Anterior cingulate cortex (tissue), 58 donors: ENCODE results near the gene SEC16A.

Experiments
- DNase-seq, 58 donors: peaks; one replicate each; lab custom pipeline; 2025; lab: John Stamatoyannopoulos, UW

The SEC16A gene

DNA sequence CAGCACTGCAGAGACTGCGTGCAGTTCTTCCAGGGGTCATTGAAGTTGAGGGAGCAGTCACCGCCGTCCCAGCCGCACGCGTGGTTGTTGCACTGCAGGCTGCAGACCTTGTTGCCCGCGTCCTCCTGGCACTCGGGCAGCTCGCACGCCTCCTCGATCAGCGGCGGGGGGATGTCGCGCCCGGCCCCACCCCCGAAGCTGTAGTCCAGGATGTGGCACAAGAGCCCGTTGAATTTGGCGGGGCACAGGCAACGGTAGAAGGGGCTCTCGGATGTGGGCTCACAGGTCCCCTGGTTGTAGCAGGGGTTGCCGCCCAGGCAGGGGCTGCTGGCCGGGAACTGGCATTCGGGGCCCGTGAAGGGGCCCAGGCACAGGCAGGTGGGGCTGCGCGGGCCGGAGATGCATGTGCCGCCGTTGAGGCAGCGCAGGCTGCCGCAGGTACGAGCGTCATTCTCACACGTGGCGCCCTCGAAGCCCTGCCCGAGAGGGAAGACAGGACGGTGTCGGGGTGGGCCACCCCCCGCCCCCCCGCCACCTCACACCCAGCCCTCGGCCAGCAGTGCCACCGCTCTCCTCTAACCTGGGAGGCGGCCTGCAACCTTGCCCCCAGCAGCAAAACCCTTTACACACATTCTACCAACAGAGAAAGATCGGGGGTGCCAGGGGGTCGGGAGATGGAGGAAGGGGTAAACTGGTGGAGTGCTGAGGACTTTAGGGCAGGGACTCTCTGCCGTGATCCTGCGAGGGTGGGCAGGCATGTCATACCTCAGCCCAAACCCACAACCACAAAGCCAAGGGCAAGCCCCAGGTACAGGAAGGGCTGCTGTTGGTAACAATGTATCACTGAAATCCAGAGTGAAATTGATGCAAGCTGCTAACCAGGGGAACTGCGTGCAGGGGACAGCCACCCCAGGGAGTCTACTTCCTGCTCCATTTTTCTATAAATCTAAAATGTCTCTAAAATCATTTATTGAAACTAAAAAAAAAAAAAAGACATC is 22.9 kb upstream of the SEC16A start:
- no peak for DNase-seq

DNA sequence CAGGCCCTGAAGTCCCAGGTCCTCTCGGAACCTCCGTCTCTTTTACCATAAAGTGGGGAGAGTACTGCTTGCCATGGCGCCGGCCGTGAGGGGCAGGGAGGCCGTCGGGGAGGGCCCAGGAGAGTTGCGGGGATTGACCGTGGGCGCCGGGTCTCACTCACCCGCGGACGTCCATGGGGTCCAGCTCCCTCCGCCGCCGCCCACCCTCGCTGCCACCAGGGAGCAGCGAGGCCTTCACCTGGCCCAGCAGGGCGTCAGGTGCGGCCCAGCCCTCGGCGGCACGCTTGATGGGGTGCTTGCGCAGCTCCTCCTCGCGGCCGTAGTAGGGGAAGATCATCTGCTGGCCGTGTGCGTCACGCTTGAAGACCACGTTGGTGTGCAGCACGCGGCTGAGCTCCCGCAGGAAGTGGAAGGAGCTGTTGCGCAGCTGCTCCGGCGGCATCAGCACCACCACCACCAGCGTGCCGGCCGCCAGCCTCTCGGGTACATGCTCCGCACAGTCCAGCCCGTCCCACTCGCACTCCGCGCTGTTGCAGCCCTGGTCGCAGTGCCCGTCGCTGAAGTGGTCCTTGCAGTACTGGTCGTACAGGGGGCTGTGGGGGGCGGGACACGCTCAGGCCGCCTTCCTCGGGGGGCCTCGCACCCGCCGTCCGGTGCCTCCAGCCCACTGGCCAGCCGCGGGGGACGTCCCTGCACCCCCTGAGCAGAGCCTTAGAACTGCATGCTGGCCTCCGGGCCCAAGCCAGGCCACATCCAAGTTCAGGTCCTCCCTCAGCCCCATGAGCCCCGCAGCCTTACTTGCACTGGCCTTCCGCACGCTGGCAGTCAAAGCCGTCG is 21.9 kb upstream of the SEC16A start:
- no peak for DNase-seq

DNA sequence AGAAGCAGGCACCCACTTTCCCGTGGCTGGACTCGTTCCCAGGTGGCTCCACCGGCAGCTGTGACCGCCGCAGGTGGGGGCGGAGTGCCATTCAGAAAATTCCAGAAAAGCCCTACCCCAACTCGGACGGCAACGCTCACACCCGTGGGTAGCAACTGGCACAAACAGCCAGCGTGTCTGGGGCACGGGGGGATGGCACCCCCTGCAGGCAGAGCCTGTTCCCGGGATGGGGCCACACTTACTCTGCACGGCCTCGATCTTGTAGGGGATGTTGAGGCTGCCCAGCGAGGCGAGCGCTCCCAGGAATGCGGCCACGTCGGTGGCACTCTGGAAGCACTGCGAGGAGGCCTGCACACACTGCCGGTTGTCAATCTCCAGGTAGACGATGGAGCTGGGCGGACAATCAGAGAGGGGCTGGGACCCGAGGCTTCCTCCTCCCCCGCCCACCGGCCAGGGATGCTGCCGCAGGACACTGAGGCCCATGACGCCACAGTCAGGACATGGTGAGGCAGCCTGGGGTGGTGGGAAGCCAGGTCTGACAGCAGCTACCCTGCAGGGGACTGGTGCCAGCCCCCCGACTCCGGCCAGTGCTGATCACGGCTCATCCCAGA is 20.2 kb upstream of the SEC16A start:
- DNase-seq, result no peak

DNA sequence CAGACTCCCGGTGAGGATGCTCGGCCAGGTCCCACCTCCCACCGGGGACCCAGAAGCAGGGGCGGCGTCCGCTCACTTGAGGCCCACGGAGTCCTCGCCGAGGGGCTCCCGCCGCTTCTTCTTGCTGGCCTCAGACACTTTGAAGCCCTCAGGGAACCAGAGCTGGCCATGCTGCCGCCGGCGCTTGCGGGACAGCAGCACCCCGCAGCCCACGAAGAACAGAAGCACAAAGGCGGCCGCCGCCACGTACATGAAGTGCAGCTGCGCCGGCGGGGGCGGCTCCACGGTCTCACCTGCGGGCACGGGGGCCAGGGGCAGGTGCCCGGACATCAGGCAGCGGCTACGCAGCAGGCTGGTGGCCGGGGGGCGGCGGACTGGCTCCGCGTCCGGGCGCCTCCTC is 19.4 kb upstream of the SEC16A start:
- DNase-seq, result no peak

DNA sequence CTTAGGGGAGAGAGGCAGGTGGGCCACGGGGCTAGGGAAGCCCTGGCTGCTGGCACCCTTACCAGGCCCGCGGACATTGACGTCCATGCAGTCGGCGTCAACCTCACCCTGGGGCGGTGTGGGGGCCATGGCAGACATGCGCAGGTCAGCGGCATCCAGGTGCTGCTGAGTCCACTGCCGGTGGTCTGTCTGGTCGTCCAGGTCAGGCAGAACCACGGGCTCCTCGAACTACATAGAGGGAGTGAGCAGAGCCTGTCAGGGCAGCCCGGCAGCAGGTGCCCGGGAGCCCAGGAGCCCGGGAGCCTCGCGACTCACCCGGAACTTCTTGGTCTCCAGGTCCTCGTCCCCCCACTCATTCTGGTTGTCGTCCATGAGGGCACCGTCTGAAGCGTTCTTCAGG is 18.8 kb upstream of the SEC16A start:
- no peak for DNase-seq

DNA sequence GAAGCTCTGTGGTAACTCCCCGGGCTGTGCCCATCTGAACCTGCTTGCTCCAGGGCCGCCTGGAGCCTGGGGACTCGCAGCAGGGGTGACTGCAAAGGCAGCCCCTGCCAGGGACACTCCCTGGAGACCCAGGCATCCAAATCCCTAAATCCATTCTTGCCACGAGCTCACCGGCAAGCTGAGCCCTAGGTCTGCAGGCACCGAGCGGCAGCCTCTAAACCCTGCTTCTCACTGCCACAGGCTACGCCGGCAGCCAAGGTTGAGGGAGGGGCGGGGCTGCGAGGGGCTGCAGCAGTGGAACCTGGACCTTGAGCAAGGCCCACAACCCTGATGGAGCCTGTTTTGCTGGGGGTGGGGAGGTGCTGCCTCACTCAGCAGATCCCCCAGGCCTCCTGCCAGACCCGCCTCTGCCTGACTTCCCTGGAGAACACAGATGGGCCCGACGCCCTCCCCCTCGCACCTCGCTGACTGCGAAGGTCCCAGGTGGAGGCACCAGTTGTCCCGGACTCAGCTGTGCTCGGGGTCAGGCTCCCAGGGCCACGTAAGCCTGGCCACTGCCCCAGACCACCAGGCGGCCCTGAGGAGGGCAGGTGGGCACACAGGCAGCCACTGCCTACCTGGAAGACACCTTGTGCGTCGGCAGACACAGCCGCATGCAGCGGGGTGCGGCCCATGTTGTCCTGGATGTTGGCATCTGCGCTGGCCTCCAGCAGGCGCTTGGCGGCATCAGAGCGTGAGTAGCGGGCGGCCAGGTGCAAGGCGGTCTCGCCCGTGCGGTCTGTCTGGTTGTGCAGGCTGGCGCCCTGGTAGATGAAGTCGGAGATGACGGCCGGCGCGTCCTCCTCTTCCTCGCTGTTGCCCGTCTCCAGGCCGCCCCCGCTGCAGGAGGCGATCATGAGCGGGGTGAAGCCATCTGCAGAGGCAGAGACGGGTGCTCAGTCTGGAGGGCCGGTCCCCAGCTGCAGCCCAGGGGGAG is 17.4 kb upstream of the SEC16A start:
- DNase-seq, result no peak

DNA sequence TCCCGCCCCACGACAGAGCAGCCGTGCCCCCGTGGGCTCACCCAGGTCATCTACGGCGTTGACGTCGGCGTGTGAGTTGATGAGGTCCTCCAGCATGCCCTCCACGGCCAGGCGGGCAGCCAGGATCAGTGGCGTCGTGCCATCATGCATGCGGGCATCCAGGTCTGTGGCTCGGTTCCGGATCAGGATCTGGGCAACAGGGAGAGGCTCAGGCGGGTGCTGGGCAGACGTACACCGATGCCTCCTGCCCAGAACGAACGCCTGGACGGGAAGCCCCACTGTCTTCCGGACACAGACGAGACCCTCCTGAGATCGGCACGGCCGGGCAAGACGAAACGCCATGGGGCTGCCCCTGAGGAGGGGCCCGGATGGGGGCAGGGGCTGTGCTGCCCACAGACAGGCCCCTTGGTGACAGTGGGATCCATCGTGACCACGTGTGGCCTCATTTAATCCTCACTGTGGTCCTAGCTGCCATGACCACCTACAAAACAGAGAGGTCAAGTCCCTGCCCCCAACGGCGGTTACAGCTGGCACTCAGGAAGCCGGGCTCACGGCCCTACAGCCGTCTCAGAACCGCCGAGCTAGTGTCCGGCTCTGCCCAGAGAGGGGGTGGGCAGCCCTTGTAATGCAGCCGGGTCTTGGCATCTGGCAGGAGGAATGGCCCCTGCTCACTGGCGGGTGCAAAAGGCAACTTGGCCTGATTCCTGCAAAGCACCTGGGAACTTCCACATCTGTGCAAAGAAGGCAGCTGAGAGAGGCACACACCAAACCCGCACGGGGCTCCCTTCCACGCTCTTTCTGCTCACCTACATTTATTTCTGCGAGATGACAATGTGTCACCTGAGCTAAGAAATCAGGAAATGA is 16.5 kb upstream of the SEC16A start:
- DNase-seq, result peak in 11 of 58 donors; percentile 5 to 54 (median 25)

DNA sequence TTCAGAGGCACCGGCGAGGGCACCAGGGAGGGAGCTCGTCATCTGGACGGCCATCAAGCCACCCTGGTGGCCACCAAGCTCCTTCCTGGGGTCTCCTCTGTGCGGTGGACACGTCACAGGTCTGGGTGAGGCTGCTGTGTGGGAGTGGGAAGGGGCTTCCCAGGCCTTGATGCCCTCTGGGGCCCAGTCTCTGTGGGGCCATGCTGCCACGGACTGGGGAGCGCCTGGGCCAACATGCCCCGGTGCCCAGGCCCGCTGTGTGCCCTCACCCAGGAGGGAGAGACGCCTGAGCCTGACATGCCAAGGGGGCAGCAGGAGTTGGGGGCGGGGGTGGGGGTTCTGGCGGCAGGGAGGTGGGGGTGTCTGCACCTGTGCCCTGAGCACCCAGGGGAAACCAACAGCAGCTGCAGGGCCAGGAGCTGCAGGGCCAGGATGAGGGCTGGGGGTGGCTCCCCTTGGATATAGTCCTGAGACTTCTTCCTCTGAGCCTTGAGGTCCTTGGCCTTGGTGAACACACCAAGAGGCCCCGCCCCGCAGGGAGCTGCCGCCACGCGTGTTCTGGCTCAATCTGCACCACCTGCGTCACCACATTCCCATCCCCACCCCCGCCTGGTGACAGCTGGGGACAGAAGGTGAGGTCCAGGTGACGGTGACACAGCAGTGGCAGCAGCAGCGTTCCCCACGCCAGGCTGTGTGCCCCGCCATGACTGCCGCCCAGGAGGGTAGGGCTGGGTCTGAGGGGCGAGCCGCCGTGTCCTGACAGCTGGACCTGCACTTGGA is 15.3 kb upstream of the SEC16A start:
- no peak for DNase-seq

DNA sequence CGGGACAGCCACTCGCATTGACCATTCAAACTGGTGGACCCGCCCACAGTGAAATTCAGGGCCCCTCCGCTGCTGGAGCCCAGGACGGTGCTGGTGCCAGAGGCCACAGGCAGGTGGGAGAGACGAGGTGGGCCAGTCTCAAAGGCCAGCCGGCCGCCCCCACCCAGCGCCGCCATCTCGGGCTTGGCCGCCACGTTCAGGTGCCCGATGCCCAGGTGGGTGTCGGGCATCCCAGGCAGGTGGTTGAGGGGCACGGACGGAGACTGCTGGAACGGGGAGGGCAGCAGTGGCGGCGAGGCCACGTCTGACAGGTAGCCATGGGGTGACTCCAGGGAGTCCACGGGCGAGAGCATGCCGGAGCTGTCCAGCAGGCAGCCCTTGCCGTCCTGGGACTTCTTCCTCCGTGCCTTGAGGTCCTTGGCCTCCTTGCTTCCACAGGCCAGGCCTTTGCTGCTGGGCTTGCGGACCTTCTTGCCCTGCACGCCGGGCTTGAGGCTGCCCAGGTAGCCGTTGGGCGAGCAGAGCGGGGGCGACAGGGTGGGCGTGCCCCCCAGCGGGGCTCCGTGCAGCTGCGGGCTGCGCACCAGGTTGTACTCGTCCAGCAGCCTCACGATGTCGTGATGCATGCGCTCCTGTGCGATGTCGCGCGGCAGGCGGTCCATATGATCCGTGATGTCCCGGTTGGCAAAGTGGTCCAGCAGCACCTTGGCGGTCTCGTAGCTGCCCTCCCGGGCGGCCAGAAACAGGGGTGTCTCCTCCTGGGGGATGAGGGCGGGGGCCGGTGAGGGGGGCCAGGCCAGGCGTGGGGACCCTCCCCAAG is 14.2 kb upstream of the SEC16A start:
- no peak for DNase-seq

DNA sequence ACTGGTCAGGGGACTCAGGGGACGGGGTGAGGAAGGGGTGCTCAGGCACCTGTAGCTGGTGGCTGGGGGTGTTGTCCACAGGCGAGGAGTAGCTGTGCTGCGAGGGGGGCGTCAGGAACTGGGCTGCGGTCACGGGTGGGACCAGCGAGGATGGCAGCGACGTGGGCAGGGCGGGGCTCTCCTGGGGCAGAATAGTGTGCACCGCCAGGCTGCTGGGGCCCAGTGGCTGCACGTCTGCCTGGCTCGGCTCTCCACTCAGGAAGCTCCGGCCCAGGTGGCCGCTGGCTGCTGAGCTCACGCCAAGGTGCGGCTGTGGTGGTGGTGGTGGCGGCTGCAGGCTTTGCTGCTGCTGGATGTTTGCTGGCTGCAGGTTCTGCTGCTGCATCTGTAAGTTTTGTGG is 13.3 kb upstream of the SEC16A start:
- DNase-seq, result no peak

DNA sequence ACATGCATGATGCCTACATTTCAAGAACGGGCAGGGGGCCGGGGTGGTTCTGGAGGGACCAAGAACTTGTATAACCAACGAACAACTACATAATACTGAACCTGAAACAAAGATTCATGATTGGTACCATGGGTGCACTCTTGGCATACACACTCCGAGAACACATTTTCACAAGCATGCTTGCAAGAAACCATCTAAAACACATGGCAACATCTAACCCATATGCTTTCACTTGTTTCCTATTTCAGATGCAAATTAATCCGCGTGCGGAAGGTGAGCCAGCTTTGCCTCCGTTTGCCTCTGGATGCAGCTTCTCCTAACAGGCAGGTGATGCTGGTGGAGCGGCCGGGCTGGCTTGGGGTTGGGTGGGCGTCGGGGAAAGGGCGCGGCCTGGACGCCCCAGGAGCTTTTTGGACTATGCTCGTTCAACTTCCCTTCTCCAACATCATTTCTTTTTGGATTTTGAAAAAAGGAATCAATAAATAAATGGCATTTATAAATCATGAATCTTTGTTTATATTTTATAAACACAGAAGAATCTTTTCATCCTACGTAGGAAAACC is 12.5 kb upstream of the SEC16A start:
- no peak for DNase-seq

DNA sequence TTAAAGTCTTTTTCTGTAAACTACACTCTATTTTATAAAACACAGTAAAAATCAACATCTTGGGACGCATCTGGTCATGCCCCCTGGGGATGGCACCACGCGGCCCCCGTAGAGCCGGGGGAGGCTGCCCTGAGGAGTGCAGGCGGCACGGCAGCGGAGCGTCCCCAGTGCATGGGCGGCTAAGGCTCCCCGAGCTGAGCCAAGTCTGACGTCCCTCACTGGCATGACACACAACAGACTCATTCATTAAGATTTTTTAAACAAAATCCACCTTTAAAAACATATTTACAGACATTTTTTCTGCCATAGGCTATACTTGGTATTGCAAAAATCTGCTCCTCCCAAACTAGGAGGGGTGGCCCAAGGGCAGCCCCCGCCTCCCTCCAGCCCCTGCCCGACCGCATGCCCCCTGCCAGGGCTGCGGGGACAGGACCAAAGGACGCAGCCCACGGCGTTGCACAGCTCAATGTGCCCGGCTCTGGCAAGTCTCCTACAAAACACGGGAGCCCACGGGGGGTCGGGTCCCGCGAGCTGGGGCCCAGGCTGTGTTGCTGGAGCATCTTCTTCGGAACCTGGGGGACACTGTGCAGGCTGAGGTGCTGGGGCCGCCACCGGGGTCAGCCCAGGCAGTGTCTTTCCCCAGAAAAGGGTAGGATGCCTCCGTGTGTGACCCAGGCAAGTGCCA is 11.8 kb upstream of the SEC16A start:
- DNase-seq, result peak in 30 of 58 donors; percentile 11 to 67 (median 38)

DNA sequence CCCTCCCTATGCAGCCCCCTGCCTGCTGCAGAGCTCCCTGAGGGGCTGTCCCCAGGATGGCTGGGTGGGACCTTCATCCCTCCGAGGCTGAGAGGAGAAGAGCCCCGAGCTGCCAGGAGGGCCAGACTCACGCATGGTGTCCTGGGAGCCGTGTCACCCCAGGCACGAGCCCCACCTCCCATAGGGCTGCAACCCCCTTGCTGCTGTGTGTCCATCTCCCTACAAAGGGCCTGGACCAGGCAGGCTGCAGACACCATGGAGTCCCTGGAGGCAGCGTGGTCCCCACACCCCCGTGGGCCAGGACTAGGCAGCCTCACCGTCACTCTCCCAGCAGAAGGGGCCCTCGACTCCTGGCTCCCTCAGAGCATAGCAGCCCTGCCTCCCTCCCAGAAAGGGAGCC is 11.2 kb upstream of the SEC16A start:
- DNase-seq, result no peak

DNA sequence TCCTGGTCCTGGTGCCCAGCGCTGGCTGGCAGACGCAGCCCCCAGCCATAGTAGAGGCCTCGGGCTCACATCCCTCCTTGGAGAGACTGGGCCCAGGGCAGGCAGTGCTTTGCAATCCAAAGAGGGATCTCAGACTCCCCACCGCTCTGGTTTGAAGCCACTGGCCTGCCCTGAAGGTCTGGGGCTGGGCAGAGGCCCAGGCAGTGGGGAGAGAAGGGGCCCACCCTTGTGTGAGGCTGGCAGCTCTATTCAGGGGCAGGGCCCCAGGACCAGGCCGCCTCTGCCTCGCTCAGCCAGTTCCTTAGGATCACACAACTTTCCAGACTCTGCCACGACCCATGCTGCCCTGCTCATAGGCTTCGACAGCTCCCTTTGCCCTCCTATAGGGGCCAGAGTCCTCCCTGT is 10.7 kb upstream of the SEC16A start:
- DNase-seq, result peak in 36 of 58 donors; percentile 12 to 85 (median 44)

DNA sequence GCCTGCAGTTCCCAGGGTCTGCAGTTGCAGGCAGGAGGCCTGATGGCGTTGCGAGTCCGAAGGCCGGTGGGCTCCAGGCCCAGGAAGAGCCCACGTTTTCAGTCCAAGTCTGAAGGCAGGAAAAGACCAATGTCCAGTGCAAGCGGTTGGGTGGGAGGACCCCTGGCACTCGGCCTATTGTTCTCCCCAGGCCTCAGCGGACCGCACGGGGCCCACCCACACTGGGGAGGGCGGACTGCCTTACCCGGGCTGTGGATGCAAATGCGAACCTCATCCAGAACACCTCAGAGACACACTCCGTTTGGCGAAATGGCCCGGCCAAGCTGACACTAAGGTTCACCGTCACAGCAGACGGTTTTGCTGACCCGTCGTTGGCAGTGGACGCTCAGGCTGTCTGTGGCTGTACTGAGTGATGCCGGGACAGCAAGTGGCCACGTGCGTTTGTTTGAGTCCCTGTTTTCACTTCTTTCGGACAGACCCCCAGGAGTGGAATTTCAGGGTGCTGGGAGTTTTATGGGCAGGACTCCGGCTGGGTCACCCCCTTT is 10.2 kb upstream of the SEC16A start:
- DNase-seq, result no peak

DNA sequence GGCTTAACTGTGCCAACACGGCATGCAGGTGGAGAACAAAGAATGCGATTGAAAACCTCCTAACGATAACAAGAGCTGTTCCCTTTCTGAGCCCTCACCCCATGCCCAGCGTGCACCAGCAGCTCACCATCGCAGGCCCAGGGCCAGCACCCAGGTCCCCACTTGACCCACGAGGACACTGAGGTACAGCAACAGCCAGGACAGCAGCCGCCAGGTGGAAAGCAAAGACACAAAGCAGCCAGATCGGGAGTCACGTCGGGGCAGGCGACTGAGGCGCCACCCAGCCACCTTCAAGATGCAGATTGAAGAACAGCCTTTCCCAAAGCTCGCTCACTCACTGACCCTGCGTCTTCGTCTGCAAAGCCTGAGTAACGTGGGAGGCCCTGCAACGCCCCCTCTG is 6.9 kb upstream of the SEC16A start:
- DNase-seq, result no peak
